SKM-1 (cell line): Measurements from ENCODE around the gene FAM20A.

ENCODE experiments used
- DNase-seq: peaks from one replicate; lab custom pipeline; 2025; ENCODE audit not compliant: unreplicated experiment; lab: John Stamatoyannopoulos, UW

FAM20A gene

DNA sequence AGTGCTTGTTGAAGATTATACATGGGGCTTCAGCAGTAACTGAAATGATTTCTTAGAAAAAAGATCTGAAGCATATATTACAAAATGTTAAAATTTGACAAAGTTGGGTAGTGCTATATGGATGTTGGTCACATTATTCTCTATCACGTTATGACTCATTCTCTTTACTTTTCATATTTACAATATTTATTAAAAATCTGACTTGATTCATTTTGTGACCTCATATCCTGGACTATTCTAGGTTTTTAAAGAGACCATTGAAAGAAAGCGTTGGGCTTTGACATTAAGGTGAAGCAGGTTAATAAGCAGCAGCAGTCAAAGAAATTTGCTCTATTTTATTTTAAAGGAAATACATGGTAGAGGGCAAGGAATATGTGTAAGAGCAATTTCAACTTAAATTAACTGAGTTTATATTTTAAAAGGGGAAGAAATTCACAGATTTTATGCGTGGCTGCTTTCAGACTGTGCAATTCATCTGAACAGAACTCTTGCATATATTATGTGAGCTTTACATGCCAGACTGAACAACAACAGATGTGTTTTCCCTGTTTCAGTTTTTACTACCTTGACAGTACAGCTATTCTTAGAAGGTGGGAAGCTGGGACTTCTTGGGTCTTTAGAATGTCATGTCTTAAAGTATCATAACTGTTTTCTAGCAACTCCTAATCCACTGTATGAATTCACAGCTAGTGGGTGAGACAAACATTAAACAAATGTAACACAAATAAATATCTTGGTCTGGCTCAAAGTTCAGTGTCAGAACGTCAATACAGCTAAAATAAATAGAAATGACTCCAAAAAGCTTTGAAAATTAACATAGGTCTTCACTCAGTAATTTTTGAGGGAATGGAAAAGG, 10.4 kb upstream of the FAM20A start:
- DNase-seq: no peak

DNA sequence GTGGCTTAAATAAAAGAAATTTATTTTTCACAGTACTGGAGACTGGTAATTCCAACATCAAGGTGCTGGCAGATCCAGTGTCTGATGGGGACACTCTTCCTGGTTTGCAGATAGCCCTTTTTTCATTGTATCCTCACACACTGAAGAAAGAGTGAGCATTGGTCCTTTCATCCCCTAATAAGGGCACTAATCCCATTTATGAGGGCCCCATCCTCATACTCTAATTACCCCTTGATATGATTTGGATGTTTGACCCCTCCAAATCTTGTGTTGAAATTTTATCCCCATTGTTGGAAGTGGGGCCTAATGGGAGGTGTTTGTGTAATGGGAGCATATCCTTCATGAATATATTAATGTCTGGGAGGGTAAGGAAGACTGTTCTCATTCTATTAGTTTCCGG, 9.4 kb upstream of the FAM20A start:
- no peak for DNase-seq

DNA sequence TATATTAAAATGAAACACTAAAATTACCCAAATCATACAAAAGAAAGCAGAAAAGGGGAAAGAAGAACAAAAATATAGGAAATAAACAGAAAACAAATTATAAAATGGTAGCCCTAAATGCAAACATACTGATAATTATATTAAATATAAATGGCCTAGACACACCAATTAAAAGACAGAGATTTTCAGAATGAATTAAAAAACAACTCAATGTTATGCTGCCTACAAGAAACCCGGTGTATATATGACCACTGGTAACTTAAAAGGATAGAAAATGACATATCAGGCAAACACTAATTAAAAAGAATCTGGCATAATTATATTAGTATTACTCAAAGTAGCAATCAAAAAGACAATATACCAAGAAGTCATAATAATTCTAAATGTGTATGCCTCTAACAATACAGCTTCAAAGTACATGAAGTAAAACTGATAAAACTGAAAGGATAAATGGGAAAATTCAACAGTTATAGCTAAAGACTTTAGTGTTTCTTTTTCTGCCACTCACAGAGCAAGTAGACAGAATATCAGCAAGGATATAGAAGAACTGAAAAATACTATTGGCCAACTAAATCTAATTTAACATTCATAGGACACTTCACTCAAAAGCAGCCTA, 7.5 kb upstream of the FAM20A start:
- no peak for DNase-seq

DNA sequence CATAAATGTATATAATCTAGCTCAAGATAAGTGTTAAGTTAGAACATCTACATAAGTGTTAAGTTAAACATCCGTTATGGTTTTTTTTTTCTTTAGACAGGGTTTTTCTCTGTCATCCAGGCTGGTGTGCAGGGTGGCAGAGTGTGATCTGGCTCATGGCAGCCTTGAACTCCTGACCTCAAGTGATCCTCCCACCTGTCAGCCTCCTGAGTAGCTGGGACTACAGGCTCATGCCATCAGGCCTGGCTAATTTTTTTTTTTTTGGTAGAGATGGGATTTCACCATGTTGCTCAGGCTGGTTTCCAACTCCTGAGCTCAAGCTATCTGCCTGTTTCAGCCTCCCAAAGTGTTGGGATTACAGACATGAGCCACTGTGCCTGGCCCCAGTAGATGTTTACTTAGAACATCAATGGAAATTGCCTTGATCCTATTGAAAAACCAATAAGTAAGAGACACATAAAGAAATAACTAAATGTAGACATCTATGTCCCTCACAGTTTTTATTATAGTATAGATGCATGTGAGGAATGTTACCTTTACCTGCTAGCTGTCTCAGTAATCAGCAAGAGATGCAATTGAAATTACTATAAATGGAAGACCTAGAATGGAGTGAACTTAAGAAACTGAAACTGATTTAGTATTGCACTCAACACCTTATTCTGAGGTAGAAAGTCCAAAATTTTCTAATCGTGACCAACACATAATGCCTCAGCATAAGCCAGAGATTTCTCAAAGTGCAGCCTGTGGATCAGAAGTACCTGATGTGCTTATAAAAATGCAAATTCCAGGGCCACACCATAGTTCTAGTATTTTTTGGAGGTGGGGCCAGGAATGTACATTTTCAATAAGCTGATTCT, 5.5 kb upstream of the FAM20A start:
- no peak for DNase-seq

DNA sequence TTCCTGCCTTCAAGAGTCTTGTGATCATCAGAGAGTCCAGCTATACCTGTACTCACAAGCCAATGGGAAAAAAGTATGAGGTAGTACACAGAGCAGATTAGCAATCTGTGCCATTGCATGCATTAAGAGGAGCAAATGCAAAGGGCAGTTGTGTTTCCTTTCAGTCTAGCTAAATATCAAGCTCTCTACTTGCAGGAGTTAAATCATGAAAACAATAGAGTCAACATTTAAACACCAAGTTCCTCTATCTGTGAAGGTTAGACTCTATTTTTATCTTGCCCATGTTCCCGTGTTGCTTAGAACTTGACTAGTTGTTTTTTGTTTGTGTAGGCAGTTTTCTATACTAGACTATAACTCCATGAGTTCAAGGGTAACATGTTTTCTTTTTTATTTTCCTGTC, 4.7 kb upstream of the FAM20A start:
- DNase-seq: no peak

DNA sequence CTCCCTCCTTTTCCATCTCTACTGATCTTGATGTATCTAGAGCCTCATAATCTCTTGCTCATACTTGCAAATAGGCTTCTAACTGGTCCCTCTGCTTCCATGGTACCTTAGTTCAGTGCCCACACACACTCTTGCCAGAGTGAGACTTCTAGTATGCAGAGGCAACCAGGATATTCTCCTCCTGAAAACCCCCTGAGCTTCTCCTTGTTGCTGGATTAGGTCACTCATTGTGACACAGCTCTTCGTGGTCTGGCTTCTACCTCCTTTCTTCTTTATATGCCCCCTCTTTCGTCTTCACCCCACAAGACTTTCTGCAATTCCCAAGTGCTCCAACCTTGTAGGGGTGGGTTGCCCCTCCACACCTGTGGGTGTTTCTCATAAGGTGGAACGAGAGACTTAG, 2.5 kb upstream of the FAM20A start:
- no peak for DNase-seq

DNA sequence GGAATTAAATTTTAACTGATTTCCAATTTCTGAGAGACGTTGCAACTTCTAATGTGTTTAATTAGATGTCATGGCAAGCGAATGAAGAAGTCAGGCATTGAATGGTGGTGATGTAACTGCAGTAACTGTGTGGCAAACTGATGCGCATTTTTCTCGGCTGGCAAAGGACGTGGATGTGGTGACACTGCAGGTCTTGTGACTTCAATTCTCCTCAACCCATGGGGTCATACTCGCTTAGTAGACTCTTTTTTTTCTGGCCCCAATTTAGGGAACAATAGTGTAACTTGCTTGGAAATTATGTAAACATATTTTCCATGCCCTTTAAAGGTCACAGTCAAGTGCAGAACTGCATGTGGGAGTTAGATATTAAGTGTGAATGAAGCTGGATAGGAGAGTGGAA, 1.9 kb upstream of the FAM20A start:
- no peak for DNase-seq

DNA sequence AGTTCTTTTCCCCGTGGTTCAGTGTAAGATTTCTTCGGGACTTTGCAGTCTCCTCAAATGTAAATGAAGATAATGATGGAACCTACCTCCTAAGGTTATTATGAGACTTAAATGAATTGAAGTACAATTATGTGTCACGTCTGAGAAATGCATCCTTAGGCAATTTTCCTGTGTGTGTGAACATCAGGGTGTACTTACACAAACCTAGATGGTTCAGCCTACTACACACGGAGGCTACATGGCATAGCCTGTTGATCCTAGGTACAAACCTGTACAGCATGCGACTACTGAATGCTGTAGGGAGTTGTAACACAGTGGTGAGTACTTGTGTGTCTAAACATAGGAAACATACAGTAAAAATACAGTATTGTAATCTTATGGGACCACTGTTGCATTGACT, 1.1 kb upstream of the FAM20A start:
- DNase-seq: no peak

DNA sequence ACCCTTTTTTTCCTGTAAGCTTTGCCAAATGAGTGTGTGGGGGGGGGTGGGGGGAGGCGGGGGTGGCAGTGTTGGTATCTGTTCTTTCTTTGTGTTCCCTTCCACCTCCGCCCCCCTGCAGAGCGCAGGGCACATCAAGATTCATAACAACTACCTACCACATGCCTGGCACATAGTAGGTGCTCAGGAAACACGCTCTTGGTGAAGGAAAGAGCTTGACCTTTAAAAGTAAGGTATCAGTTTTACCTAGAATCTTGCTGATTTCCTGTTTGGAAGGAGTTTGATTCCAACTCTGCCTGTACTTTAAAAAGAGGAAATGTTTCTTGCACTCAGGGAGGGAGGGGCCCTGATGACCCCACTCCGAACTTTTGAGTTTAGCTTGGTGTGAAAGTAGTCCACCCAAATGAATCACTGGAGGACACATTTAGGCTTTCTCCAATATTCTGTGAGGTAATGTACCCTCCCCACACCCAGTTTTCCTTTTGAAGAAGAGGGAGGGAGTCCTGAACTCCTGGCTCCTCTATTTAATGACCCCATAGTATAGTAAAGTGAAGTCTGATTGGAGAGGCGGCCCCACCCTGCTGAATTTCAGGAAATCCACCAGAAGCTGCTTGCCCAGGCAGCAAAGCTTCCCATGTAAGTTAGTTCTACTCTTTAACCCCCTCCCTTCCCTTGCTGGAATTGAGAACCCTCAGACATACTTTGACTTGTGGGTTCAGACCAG, 560 bp upstream of the FAM20A start:
- DNase-seq: no peak

DNA sequence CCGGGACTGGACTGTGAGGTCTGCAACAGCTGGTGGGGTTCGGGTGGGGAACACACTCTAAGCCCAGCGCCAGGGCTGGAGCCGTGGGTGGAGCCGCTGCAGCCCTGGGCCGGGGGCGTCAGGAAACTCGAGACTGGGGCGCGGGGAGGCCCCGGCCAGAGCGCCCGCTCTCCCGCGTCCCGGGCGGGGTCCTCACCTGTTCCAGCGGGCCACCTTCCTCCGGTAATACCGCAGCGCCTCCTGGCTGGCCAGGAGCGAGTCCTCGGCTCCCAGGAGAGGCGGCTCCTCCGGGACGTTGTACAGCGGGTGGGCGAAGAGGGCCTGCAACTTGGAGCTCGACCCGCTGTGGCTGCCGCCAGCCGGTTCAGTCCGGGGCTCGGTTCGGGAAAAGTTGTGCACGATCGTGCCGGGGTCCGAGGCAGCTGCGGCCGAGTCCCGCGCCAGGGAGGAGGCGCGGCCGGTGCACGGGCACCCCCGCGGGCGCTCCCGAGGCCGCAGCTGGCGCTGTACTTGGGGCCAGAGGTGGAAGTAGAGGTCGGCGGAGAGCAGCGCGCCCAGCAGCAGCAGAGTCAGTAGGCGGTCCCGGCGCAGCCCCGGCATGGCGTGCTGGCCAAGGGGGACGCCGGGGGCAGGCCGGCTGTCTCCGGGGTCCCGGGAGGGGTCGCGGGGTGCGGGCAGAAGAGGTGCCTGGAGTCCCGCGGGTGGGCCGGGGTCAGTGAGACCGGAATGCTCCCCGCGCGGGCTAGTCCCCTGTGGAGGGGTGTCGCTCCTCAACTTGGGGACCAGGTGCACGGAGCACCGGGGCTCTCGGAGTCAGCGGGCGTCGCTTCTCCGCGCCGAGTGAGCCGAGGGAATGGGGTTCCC, 868 bp downstream of the FAM20A start:
- DNase-seq: no peak

DNA sequence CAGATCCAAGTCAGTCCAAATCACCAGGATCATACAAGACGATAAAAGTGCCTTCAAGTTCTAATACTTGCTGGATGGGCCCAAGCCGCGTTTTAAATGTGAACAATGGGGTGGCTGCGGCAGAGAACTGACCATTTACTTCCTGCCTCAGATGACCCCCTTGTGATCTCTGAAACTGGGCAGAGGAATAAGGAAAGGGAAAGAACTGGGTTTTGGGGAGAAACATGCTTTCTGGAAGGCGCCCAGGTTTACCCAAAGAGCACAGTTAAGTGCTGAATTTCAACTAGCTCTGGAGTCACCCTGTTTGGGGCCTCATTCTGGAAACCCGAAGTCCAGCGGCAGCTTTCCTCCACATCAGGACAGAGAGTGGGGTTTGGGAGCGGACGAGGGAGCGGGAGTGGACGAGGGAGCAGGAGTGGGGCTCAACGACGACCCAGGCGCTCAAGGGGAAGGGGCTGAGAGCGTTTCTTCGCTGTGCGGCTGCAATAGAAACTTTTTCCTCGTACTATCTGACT, 1.6 kb downstream of the FAM20A start:
- no peak for DNase-seq

DNA sequence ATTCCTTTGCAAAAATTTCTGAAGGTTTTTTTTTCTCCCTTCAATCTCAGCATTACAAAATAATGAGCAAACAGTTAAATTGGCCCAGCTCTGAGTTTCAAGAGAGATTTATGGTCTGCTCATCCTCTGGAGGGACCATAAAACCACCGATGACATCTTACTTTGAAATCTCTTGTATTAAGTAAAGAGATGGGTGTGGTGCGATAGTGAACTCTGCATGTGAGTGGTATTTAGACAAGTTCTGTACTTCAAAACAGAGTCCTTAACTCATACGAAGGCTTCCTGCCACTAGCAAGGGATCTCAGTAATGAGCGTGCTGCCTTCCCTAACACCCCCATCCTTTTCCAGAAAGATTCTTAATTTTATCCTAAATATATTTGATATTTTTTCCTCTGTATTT, 2.1 kb downstream of the FAM20A start:
- no peak for DNase-seq

DNA sequence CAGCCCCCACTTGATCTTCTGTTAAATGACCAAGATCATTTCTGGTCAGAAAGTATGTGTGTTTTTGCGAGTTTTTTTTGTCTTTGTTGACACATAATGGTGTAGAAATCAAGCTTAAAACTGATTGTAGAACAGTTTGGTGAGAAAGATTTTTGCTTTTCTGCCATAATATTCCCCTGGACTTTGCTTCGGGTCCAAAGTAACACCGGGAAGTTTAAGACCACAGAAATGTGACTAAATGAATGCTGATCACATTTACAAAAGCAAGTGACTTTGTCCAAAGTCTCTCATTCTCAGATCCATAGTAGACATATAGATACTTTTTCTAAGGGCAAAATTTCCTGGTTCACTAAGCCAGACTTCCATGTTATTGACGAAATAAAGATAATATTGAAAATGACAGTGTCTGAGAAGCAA, 2.6 kb downstream of the FAM20A start:
- no peak for DNase-seq

DNA sequence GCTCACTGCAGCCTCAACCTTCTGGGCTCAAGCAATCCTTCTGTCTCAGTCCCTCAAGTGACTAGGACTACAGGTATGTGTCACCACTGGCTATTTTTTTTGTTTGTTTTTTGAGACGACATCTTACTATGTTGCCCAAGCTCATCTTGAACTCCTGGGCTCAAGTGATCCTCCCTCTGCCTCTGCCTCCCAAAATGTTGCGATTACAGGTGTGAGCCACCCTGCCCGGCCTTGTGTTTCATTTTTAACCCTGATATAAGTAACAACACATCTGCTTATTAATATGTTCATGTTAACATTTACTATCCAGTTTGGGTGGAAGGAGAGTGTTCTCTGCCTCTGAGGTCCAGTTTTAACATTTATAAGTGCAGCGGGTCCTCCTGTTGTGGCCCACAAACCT, 3.1 kb downstream of the FAM20A start:
- no peak for DNase-seq

DNA sequence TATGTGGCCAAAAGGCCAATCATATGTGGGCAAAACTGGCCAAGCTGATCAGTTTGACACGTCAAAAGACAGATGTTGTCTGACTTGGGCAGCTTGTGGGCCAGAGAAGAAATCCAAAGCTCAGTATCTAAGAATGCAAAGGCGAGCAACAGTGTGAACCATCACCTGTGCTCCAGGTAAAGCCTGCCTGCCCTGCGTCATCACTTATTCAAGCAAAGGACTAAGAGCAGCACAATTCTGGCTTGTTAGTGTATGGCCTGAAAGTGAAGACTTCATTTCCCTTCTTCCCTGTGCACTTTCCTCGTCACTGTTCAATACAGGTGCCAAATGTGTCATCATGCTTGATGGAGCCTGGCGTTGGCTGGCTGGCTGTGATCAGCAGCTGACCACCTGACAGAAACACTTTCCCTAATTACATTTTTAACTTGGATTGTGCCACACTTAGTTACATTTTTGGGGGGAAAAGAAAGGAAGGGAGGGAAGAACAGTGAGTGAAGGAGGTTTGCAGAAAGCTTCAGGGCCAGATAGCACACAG, 4.7 kb downstream of the FAM20A start:
- no peak for DNase-seq

DNA sequence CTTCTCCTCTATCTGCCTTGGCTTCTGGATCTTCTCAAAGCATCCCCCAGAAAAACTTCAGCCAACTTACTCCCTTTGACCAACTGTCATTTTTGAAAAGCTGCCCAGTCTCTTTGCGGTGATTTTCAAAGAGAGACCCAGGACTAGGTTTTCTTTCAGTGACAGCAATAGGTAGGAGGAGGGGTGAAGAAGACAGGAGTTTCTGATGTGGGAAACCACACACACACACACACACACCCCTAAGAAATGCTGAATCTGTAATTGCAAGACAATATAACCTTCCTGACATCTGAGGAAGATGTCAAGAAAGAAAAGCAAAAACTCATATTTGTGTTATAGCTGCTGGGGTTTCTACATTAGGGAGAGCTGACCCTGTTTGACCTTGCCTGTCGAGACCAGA, 5.2 kb downstream of the FAM20A start:
- no peak for DNase-seq

DNA sequence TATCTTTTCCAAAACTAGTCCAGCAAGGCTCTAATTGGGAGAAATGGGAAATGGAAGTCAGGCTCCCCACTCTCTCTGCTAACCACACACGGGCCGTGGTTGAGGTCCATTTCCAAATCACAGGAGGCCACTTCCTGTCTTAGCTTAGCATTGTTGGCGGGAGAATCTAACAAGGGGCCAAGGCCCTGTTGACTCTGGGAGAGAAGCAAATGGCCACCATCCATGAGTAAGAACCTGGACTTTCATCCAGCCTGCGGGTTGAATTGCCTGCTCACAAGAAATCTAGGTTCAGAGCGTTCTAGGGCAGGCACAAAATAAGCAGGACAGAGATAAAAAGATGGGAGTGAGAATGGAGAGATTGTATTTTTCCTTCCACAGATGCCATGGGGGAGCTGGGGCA, 5.7 kb downstream of the FAM20A start:
- no peak for DNase-seq

DNA sequence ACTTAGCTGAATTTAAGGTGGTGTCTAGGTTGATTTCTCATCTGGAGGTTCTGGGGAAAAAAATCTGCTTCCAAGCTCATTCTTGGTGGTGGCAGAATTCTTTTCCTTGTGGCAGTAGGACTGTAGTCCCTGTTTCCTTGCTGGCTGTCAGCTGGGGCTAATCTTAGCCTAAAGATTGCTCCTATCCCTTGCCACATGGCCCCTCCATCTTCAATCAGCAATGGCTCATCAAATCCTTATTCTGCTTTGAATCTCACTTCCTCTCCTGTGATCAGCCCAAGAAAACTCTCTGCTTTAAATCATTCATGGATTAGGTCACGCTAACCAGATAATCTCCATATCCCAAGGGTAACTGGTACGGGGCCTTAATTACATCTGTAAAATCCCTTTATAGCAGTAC, 6.6 kb downstream of the FAM20A start:
- DNase-seq: no peak

DNA sequence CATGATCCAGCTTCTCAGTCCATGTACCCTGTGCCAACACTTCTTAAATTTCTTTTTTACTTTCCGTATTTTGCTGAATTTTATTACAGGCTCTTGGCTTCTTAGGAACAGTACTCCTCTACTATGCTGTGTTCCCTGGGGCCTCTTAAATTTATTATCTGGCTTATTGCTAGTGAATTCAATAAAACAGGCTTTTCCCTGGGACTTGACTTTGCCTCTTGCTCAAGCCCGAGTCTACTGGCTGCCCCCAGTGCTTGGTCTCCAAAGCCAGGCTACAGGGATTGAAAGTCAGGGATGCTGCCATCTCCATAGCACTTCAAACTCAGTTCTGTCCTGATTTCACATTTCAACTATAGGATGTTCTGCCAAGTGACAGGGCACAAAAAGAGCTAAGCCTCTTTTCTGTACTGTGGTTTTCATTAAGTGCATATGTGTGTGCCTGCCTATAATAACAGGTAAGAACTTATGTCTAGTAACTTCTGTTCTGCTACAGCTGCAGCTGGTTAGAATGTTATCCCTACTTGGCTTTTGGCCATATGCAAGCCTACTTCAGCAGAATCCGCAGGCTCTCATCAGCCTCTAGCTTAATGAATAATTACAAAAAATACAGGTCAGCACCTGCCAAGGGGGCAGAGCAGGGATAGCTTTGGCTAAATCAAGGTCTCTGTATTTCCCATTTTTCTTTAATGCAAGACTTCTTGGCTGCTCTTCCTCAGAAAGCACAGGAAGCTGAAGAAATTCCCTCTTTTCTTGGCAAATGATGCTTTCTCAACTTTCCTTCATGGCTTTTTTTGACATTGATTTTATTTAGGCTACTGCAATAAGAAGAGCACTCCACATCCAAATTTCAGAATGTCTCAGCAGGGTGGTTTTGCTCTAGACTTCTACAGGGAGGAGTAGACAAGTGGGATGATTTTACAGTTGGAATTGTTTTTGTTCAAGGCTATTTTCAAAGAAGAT, 8.2 kb downstream of the FAM20A start:
- no peak for DNase-seq
